HG02981 (cell line): ENCODE measurements around the gene BCAR1.
A peak's percentile ranks its signal among the peaks of the same experiment; 100 is the strongest.
"Not testable (repeated sequence)": the region's sequence is repeated elsewhere in the genome, so short reads cannot be mapped to it uniquely, and the experiment has no call there.

ENCODE experiments used
- ATAC-seq: cut with Tn5 transposase; IDR thresholded peaks from one replicate; pipeline ENCODE4 v1.9.1; 2021; ENCODE audit warnings: mild to moderate bottlenecking, moderate library complexity; ENCODE audit not compliant: unreplicated experiment

The BCAR1 gene

DNA sequence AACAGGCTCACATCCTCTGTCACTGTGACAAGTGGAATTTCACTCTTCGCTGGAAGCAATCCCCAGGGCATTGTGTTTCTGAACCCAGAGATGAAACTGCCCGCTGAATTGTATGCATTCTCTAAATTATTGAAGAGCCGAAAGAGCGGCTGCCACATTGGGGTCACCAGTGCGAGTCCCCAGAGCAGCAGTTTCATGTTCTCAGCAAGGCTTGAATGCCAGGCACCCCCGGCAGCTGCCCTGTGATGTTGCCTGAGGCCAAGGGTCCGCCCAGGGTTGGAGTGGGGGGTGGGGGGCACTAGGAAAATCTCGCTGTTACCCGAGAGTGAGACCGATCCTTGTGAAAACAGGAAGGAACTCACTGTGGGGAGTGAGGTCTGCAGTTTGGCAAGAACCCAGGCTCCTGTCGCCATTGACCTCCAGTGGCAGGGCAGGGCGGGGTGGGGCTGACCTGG is 20.7 kb upstream of the BCAR1 start:
- ATAC-seq: no peak

DNA sequence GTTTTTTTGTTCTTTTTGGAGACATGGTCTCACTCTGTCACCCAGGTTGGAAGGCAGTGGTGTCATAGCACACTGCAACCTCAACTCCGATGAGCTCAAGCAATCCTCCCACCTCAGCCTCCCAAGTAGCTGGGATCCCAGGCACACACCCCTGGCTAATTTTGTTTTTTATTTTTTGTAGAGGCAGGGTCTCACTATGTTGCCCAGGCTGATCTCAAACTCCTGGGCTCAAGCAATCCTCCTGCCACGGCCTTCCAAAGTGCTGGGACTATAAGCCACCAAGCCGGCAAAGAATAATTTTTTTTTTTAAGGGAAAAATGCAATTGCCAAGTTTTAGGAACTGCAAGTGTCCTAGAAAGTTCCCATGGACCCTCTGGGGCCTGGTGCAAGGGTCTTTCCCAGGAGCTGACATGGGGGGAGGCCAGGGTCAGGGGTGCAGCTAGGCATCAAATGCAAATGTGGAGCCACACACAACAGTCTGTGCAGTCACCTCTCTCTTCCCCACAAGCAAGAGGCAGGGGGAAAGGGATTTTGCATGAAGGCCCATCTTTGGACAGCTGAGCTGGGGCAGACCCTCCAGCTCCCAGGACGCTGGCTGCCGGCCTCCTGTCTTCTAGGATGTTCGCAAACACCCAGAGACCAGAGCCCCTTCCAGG is 20.1 kb upstream of the BCAR1 start:
- ATAC-seq: no peak

DNA sequence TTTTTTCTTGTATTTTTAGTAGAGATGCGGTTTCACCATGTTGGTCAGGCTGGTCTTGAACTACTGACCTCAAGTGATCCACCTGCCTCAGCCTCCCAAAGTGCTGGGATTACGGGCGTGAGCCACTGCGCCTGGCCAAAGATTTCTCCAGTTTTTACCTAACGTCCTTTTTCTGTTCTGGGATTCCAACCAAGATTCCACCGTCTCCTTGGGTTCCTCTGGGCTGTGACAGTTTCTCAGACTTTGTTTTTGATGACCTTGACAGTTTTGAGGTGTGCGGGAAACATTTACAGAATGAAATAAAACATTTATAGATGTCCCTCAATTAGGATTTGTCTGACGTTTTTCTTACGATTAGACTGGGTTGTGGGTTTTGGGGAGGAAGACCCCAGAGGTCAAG is 17.9 kb upstream of the BCAR1 start:
- not testable (repeated sequence) for ATAC-seq

- no peak for ATAC-seq
Observed at GRCh38 chr16:75267631-75268264, 16.3 kb upstream of the BCAR1 start.

DNA sequence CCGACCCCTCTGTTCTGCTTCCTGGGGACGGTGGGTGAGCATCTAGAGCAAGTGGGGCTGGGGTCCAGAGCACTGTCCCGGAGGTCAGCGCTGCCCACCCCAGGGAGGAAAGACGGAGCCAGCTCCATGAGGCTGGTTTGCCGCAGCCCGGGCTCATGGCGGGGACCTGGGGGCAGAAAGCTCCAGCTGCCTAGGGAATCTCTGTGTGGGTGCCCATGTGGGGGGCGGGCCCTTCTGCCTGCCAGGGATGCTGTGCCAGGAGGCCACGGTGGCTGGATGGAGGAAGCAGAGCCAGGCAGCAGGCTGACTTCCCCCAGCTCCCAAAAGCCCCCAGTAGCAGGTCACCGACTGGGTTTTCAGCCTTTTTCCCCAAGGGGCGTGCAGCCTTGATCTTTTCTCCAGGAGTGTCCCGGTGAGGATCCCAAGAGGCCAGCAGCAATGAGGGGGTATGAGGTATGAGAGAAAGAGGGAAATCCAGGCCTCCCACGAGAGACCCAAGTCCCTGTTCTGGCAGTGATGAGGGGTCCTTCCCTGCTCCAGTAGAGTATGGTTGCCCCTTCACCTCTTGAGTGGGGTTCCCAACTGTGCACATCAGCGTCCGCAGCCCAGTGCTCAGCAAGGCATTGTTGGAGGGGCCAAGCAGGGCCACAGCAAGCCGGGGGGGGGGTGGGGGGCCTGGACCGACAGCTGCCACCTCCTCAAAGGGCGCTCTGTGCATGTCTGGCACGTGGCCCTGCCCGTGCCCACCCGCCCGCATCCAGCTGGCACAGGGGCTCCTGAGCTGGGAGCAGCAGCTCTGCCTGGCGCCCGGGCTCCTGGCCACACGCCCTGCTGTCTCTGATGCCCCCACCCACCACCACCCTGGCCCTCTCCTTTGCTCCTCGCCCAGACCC is 15.6 kb upstream of the BCAR1 start:
- ATAC-seq: no peak

- ATAC-seq: peak; percentile 57
Observed at GRCh38 chr16:75265911-75266701, 14.7 kb upstream of the BCAR1 start.

DNA sequence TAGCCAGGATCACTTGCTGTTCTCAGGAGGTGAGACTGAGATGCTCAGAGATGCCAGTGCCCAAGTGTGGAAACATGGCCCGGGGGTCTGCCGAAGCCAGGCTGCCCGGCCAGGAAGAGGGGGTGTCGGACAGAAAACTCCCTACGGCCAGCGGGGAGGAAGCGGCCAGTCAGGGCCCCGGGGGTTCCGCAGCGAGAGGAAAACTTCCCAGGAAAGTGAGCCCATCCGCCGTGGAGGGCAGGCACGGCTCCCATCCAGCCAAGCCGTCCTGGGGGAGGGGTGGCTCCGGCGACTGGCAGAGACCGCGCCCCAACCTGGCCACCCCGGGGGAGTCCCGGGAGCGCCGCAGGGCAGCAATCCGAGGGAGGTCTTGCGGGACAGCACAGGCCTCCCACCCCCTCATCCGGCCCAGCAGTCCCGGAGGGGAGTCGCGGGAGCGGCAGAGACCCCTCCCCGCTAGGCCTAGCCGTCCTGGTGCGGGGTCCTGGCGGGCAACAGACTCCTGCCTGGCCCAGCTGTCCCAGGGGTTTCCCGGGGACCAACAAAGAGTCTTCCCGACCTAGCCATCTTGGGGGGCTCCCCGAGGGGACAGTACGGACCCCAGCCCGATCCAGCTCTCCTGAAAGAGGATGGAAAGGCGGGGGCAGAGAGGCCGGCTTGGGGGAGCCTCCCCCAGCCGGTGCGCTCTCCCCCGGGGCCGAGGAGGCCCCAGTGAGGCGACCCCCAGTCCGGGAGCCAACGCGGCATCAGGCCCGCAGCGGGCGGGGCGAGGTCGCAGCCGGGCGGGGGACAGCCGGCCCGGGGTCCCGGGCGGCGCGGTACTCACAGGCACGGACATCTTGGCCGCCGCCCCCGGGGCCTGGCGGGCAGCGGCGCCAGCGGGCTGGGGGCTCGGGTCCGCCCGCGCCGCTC is 13.8 kb upstream of the BCAR1 start:
- no peak for ATAC-seq

- ATAC-seq: no peak
Observed at GRCh38 chr16:75264457-75264998, 13.1 kb upstream of the BCAR1 start.

DNA sequence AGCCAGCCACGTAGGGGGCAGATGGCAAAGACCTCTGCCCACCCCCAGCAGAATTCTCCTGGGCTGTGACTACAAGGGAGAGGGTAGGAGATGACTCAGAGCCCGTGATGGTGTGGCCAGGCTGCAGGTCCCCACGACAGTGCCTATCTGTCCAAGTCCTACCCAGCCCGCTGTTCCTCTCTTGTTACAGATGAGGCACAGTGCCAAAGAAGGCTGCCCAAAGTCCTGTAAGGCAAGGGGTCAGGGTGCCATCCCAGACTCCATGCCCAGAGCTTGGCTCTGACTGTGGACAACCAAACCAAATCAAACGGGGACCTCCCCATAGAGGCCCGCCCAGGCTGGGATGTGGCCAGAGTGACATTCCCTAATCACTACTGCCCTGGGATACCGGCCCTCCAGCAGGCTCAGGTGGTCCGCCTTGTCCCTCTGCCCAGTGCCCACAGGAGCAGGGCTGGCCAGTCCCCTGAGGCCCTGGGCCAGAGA is 12.6 kb upstream of the BCAR1 start:
- no peak for ATAC-seq

DNA sequence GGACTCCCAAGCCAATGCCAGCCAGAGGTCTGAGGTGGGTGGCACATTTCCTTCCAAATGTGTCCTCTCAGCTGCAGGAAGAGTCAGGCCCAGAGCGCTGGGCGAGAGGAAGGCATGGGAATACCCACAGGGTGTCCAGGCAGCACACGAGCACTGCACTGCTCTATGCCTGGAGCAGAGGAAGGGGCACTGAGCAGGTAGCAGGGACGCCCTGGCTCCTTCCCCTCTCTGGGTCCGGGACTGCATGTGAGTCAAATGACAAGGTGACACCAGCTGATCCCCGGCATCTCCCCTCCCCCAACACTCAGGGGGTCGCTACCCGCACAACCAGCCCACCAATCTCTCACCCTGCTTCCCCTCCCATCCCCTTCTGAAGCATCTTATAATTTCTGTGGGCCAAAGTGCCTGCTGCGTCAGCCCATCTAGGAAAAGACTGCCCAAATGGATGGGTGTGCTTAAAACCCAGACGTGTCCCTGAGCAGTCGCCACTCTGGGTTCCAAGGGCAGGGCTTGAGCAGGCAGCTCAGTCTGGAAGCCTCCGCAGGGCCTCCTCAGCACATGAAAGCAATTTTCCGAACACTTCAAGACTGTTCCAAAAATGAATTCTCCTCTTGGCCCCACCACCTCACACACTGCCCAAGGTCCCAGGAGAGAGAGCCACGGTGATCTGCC is 12.0 kb upstream of the BCAR1 start:
- ATAC-seq: no peak

DNA sequence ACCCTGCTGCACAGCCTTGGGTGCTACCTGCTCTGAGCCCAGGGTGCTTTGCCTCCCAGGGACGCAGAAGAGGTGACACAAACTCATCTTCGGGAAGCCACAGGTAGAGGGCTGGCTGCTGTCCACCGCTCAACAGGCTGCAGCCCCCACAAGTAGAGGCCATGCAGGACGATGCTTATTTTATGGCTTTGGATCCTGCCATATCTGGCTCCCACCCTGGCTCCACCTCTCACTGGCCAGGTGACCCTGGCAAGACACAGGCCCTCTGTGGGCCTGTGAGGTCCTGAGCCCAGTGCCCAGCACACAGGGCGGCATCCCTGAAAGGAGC is 11.3 kb upstream of the BCAR1 start:
- no peak for ATAC-seq

DNA sequence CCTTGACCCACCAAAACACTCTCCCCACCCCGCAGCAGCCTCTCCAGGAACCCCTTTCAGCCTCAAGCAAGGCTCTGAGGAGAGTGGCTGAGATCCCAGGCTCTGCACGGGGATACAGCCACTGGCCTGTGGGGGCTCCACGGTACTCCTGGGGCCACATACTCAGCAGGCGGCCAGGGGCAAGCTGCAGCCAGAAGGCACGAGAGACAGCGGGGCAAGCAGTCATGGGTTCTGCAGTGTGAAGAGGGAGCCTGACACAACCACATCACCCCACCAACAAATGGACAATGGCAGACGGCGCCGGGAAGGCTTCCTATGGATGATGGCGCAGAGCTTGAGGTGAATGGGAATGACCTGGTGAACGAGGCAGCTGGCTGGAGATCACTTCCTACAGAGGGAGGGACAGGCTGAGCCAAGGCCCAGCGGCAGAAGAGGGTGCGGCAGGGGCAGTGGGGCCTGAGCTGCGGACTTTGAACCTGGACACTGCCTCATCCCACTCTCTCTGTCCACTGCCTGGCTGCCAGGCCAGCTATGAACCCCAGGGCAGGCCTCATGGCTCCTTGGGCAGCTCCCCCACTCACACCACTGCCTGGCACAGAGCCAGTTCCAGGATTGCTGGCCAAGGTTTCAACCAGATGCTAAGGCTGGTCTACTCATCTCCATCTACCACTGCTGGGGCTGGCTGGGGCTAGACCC is 10.8 kb upstream of the BCAR1 start:
- ATAC-seq: no peak

DNA sequence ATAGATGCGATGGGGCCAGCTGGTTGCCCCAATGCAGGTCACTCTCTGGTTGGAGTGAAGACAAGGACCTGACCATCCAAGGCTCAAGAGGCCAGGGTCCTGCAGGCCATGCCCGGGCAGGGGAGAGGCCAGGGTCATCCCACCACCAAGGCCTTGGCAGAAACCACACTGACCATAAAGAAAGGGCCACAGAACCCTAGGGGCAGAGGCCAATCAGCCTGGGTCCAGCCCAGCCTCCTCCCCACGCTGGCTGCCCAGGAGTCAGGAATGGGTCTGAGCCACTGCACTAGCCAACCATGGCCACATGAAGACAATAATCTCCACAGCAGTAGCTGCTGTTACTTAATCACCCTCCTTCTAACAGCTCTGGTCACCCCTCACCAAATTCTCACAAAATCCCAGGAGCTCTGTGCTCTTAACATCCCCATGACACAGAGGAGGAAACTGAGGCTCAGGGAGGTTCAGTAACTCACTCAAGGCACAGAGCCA is 10.2 kb upstream of the BCAR1 start:
- no peak for ATAC-seq

DNA sequence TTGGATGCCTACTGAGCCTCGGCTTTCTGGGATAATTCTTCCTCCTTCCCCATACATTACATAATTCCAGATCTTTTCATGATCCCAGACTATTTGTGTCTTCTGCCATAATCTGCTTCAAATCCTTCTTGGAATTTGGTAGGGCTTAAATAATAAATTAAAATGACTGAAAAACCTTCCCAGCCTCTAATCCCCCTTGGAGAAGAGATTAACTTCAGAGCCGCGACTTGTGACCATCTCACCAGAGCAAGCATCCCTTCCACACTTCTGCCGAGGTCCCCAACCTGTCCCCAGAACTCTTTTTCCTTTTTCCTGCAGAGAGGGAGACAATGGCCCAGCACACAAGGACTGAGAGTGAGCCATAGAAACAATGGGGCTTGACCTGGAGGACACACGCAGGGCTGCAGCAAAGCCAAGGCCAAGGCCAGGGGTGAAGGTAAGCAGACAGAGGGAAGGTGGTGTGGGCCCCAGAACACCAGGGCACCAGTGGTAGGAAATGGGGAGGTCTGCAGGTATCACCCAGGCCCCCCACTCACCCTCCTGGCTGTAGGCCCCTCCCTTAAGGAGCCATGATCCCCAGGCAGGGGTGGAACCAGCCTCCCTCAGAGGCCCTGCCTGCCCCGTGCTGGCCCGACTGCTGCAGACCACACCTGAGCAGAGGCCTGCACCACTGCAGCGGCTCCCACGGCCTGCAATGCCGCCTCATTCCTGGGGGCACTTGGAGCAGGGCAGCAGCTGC is 9.6 kb upstream of the BCAR1 start:
- no peak for ATAC-seq

DNA sequence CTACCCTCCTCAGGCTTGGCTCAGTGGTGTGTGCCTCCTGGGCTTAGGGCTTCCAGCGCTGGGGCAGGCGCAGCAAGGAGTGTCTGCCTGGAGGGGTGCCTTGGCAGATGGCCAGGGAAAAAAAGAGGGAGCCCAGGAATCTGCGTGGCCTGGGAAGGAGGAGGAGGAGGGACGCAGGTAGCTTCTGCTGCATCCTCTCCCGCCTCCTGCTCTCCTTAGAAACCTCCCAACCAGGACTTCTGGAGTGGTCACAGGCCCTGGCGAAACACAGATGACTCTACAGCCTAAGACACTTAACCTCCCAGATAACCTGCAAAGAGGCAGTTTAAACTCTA is 7.3 kb upstream of the BCAR1 start:
- ATAC-seq: no peak

- no peak for ATAC-seq
Observed at GRCh38 chr16:75257886-75258806, 6.7 kb upstream of the BCAR1 start.
